HG03045 (cell line): Measurements from ENCODE around the gene POMGNT1.

Source experiments
- ATAC-seq: cut with Tn5 transposase; IDR thresholded peaks from one replicate; pipeline ENCODE4 v1.9.1; 2021; ENCODE audit warnings: mild to moderate bottlenecking, moderate library complexity; ENCODE audit not compliant: unreplicated experiment

Gene POMGNT1

DNA sequence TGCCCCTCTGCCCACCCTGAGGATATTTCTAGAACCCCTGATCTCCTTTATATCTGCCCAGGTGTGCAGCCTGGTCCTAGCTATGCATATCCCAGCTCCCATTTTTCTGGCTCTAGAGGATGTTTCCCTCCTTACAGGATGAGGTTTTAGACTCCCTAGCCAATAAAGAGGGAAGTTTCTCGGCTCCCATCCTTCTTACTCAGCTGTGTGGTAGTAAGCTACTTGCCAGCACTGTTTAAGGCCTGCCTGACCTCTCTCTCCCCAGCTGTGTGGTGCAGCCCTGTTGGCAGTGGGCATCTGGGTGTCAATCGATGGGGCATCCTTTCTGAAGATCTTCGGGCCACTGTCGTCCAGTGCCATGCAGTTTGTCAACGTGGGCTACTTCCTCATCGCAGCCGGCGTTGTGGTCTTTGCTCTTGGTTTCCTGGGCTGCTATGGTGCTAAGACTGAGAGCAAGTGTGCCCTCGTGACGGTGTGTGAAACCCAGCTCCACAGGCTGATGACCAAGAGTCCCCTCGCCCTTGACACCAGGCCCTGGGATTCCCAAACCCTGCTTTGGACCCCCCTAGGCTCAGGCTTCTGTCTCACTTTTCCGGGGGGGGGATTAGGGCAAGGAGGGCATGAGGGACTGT, 14.2 kb downstream of the POMGNT1 start:
- no peak for ATAC-seq

DNA sequence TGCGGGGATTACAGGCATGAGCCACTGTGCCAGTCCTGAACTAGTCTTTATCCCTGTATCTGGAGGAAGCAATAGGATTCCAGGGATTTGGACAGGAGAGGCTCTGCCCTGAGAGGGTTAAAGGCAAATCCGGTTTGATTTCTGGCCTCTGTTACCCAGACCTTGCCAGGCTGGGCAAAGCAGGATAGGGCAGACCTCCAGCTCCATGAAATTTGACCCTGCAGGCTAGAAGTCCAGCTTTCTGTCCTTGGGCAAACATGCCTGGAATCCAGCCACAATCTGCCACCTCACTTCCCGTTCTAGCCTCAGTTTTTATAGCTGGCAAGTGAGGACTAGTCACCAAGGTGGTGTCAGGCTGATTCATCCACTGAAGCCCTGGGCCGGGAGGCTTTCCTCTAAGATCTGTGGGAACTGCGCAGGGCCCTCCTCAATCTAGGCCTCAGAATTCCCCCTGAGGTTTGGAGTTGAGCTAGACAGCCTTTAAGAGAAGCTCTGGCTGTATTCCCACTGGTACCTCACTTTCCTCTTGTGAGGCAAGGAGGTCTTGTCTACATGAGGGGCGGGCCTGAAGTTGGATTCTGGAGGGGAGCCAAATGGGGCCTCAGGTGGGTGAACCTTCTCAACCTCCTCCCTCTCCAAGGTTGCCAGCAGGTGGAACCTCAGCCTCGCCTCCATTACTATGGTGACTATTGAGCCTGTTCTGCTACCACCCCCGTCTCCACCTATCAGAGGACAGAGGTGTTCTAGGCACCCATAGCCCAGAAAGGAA, 15.0 kb downstream of the POMGNT1 start:
- no peak for ATAC-seq

DNA sequence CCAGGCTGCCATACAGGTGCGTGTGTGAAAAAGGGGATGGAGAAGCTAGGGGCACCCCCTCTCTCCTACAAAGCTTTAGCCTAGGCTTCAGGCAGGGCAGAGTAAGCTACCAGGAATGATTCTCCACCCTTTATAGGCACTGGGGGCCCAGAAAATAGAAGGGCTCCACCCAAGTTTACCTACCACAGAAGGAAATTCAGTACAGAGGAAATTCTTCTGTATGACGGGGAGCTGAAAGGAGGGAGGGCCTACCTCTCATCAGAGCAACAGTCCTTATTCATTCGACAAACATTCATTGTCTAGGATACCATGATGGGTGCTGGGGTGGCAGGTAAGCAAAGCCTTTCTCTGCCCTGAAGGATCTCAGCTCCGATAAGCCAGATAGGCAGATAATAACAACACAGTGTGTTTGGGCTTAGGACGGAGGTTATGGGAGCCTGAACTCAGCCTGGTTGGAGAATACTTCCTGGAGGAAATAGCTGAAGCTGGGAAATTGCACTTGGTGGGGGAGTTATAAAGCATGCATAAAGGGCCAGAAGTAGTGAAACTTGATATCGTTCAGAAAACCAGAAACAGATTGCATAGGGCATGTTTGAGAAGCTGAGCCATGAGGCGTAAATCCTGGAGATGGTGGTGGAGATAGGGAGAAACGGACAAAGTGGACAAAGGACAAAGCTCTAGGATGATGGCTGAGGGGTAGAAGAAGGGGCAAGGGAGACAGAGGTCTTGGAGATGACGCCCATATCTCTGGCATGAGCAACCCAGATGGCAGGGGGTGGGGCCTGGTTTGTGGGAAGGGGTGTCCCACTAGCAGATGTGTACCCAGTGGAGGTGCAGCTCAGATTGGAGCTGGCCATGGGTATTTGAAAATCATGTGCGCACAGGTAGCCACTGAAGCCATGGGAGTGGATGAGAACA, 16.6 kb downstream of the POMGNT1 start:
- no peak for ATAC-seq

DNA sequence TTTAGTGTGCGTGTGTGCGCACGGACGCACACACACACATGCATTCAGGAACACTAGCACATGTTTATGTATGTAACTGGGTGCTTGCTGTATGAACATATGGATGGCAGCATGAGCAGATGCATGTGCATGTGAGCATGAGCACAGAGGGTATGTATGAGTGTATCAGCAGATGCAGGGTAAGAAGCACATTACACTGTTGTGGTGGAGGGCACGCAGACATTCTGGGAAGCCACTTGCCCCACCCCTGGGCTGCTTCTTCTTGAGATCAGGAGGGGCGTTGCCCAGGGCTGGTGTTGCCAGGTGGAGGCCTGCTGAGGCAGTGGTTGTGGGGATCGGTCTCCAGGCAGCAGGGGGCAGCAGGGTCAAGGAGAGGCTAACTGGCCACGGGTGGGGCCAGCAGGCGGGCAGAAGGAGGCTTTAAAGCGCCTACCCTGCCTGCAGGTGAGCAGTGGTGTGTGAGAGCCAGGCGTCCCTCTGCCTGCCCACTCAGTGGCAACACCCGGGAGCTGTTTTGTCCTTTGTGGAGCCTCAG, 18.1 kb downstream of the POMGNT1 start:
- no peak for ATAC-seq

DNA sequence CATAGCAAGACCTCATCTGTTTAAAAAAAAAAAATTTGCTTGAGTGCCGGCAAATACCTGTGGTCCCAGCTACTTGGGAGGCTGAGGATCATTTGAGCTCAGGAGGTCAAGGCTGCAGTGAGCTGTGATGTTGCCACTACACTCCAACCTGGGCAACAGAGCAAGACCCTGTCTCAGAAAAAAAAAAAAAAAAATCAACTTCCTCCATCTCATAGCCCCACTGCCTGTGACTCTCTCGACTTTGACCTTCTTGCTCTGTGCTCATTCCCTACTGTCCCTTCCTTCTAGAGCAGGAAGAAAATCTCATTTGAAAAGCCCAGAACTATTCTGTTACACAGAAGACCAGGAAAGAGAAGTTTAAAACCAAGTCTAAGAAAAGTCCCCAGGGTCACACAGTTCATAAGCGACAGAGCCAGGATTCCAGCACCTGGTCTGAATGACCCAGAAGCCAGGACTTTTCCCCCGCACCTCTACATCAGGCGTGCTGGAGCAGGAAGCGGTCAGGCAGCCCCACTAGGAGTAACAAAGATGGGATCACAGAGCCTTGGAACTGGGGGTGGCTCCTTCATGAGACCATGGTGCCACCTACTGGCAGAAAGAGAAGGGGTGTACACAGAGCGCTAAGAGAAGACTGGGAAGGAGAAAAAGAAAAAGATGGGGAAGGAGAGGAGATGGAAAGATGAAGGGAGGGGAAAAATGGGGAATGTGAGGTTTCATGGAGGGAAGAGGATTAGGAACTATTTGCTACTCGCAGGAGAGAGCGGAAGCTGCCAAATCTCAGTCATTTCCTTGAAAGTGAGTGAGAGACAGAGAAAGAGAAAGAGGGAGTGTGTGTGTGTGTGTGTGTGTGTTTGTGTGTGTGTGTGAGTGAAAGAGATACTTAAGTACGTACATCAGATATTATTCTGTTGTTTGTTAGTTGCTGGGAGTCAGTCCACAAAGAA, 18.8 kb downstream of the POMGNT1 start:
- no peak for ATAC-seq

DNA sequence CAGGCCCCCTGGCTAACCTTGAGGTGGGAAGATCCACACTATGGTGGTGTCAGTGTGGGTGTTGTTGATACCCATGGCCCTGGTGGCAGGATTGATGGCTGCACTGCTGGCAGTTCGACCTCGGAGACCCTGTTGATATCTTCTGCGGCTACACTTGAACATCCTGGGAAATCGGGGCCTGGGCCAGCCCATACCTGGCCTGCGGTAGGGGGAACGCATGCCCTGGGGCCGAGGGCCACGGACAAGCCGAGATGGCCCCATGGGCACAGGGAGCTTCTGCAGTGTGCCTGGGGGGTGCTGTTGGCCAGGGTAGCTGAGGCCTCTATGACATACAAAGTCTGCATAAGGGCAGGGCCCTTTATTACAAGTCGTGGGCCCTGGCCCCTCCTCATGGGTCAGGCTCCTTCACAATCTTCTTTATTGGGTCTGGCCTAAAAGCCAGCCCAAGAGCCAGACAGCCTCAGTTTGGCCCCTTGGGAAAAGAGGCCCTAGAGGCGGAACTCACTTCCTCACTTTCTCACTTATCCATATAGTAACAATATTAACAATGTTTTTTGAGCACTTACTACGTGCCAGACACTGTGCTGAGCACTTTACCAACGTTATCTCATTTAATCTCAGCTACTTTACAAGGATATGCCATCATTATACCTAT, 21.9 kb downstream of the POMGNT1 start, which contains the start of gene P3R3URF:
P3R3URF (minus strand) TSS at position 278 of the 655 bp plus-strand sequence; CDS start at position 261, 17 bp downstream.
- ATAC-seq = no peak

DNA sequence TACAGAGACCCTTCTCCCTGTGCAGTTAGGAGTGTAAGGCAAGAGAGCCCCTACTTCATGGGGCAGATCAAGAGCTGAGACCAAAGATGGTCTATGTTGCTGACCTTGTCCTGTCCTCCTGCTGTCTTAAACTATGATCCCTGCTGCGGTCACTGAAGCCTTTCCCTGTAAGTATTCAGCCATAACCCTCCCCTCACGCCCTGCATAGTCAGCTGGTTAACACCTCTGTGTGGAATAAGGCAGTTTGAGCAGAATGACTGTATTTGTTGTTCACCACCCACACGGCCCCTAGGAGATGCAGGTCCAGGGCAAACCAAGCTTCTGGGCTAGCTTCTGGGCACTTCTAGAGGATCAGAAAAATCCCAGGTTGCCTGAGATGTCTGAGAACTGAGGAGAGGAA, 23.0 kb downstream of the POMGNT1 start:
- ATAC-seq = no peak

DNA sequence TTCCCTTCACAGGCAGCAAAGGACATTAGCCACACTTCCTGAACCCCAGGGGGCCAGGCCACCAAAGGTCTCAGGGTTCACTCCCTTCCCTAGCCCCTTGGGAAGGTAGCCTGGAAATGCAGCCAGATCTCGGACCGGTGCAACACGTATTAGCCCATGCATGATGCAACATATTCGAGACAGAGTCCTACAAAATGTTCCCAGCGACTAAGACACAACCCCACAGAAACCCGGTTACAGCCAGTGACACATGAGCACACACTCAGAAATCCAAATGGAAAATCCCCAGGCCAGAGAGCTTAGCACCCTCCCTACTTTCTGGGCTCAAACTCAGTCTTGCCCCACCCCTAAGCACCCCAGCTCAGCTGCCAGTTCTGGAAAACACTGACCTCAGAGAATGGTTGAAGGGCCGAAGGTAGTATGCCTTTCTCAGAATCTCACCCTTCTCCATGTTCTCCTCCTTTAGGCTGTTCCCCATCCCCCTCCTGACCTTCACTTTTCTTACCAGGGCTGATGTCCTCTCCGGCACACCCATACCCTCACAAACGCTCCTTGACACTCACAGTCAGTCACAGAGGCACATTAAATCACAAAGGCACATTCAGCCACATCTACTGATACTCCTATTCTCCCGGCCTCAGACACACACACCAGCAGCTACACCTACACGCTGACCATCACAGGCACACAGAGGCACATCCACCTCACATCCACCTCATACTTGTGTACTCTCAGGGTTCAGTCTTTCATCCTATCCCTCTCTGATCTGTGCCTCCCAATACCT, 23.6 kb downstream of the POMGNT1 start, which contains the start of gene TSPAN1:
TSPAN1 (plus strand) TSS at position 640 of the 784 bp plus-strand sequence. CDS start 6,021 bp downstream, outside the sequence.
- no peak for ATAC-seq

DNA sequence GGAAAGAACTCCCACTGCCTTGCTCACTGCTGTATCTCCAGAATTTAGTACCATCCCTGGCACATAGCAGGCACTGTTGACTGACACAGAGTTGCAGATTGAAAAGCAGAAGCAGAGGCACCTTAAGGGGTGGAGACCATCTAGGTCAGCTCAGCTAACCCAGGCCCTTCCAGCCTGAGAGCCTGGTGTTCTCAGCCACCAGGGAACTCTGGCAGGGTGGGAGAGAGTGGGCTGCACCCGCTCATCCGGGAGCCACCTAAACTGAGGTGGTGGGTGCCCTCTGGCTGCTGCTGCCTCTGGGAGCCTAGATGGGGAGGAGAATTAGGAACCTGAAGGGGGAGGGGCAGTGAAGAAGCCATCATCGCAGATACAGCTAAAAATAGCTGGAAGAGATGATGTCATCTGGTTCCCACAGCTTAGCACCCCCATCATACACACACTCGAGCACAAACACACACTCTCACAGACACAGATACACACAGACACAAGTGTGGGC, 24.8 kb downstream of the POMGNT1 start:
- no peak for ATAC-seq

DNA sequence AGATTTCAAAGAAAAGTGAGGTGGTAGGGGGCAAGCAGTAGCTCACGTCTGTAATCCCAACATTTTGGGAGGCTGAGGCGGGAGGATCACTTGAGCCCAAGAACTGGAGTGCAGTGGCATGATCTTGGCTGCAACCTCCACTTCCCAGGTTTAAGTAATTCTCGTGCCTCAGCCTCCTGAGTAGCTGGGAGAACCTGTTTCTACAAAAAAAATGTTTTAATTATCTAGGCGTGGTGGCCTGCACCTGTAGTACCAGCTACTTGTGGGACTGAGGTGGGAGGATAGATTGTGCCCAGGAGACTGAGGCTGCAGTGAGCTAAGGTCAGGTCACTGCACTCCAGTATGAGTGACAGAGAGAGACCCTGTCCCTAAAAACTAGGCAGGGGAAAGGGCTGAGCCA, 25.9 kb downstream of the POMGNT1 start:
- no peak for ATAC-seq

DNA sequence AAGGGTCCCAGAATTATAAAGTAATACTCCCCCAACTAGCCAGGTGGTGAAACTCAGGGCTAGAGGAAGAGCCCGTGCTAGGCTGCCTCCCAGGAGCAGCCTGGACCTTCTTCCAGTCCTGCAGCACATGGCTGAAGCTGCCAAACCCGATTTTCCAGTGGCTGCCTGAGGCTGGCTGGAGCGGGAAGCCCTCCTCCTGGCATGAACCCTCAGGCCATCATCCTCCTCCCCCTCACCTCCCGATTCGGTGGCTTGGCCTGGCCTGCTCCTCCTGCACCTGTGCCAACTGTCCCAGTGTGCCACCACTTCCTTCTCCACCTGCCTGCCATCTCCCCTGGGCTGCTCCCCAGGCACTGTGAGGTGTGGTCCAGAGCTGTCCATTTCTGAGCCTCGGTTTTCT, 26.4 kb downstream of the POMGNT1 start:
- ATAC-seq = no peak

DNA sequence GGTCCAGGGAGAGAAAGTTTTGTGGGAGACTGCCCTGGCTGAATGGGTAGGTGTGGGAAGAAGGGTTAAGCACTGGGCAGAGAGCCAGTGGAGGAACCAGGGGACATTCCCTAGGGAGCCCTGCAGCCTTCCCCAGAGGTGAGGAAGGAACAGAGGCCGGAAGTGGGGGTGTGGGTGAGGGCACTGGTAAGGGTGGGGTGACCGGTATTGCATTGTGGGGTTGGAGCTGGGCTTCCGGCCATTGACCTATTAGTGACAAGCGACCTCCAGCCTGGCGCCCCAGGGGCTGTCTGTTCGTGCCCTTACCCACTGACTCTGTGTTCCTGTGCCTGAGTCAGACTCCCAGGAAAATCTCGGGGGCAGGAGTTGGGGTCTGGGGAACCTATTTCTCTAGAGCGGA, 26.9 kb downstream of the POMGNT1 start:
- ATAC-seq = no peak

DNA sequence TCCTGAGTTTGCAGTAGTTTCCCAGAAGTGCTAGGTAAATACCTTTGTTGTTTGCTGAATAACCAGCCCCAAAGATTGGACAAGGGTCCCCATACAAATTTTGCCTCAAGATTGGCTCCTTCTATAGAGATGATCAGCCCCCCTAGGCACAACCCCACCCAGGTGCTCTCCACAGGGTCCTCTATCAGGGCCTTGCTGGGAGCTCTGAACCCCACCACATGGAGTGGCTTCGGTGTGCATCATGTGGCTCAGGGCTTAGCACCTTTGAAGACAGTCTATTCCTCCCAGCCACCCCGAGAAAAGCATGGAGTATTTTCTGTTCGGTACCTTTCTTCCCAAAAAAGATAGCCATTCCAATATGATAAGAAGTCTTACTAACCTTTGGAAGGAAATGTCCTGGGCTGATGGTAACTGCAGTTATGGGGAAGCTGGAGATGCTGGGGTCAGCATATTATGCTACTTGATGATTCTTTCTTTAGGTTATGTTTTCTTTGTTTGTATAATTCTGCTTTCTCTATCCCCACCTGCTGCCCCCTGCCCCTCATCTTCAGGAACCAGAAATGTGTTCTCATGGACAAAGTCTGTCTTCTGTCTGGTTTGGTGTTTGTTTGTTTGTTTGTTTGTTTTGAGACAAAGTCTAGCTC, 28.3 kb downstream of the POMGNT1 start:
- no peak for ATAC-seq

DNA sequence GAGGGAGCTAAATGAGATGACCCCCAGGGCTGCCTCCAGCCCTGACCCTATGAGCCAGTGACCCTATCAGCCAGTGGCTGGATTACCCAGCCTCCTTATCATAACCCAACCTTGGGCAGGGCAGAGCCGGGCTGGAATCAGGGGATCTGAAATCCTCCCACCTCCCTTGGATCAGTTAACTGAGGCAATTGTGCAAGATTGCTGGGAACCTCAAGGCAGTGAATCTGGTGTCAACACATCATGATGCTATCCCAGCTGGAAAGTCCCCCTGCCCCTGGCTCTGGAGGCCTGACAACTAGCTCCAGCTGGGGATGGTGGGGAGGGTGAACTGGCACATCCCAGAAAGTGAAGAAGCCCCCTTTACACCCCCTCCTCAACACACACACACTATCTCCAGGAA, 29.8 kb downstream of the POMGNT1 start:
- no peak for ATAC-seq

DNA sequence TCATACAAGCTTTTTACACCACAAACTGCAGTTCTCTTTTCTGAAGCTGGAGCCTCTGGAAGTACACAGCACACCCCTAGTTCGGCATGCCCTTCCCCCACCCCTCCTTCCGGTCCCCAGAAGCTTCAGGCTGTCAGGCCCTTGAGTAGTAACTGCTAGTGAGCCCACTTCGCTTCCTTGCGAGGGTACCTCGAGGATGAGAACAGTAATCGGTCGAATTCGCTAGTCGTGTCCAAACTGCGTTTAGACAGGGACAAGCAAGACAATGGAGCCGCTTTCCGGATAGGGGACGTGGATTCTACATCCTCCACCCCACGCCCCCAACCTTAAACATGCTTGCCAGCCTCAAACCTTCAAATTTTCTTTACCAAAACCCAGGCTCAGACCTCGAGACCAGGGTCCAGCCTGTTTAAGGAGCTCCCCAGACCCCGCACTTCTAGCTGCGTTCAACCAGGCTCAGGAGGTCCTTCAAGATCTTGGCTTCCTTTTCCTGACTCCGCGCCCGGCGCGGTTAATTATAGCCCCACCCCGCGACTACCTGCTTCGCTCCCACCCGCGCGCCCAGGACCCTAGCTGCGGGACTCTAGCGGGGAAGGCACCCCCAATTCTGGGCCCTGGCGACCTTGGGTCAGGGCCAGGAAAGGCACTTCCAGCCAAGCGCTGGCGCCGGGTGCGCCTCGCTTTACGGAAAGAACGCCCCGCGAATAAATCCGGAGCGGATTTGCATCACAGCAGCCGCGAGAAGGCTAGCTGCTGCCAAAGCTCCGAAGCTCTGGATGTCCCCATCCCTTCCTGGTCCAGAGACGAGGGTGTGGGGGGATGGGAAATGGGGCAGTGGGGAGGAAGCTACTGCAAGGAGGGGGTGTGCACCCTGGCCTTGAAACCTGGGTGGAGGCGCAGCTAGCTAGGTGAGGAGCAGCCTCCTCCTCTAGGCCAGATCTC, 31.4 kb downstream of the POMGNT1 start:
- no peak for ATAC-seq

DNA sequence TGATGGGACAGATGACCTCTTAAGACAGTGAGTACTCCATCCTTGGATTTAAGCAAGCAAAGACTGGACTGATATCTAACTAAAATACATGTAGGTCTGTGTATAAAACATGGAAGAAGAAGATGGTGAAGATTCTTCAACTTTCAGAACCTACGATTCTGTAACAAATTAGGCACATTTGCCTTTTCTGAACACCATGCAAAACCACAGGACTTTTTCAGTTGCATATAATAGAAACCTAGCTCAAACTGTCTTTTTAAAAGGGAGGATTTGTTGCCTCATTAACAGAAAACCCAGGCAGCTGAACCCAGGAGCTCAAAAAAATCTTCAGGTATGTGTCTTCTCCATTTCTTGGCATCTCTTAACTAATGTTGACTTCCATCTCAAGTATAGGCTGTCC, 38.0 kb downstream of the POMGNT1 start:
- ATAC-seq = no peak

DNA sequence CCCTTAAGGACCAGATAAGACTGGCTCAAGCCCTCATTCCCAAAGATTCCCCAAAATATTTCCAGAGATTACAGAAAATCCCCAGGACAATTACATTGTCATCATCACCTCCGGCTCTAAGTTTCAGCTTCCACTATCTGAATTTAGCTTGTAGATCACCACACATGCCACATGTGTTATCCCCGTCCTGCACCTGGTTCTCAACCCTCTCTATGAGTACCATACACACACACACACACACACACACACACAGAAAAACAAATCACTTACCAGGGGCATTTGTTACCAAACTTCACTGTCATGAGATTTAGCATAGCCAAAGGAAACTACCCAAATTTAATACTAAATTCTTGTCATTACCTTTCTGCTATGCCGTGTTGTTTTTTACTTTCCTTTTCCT, 38.7 kb downstream of the POMGNT1 start:
- no peak for ATAC-seq
